ENCODE measurements around the gene TRH.

The TRH gene

DNA sequence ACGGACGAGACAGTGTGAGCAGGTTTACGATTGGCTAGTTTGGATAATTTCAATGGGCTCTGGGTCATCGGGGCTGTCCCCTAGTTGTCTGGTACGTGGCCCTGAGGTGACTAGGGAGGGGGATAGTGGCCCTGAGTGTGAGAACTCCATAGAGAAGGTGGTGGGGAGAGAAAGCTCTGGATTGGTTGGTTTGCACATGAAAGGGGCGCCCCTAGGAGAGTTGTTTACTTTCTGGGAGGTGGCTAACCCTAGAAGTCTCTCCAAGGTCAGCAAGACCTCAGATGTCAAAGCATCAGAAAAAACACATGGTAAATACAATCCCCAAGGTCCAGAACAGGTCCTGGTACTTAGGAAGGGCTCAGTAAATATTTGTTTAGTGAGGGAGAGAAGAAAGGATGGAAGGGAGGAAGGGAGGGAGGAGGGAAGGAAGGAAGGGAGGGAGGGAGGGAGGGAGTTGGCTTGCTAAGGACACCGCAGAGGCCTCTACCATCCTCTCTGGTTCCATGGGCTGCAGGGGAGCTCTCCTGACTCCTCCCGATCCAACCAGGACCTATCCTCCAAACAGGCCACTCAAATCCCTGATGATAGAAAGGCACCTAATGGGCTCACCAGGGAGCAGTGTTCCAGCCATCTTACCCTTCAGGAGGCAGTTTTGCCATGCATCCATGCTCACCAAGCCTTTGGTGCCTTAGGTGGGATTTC lies 3.0 kb upstream of the TRH start:
- TF ChIP-seq, protein P1, sequence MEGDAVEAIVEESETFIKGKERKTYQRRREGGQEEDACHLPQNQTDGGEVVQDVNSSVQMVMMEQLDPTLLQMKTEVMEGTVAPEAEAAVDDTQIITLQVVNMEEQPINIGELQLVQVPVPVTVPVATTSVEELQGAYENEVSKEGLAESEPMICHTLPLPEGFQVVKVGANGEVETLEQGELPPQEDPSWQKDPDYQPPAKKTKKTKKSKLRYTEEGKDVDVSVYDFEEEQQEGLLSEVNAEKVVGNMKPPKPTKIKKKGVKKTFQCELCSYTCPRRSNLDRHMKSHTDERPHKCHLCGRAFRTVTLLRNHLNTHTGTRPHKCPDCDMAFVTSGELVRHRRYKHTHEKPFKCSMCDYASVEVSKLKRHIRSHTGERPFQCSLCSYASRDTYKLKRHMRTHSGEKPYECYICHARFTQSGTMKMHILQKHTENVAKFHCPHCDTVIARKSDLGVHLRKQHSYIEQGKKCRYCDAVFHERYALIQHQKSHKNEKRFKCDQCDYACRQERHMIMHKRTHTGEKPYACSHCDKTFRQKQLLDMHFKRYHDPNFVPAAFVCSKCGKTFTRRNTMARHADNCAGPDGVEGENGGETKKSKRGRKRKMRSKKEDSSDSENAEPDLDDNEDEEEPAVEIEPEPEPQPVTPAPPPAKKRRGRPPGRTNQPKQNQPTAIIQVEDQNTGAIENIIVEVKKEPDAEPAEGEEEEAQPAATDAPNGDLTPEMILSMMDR (IDR thresholded peaks at IDR 0.05; ENCODE audit: low read depth, low read length, missing control alignments), result no peak
- DNase-seq (ENCODE audit: low read depth), result no peak
- in situ Hi-C loops (cut with HindIII; ENCODE audit: low sequenced_read_pairs), result no loop called here
- no peak overlapping the region for H3K4me3 ChIP-seq (ENCODE audit: low read depth, low read length)

GRCh38 chr3:129972301-129972700 lies 2.2 kb upstream of the TRH start:
- in situ Hi-C loops (cut with HindIII; ENCODE audit: low sequenced_read_pairs), result no loop called here
- TF ChIP-seq, protein P1 (IDR thresholded peaks at IDR 0.05; ENCODE audit: low read depth, low read length, missing control alignments), result no peak
- DNase-seq (ENCODE audit: low read depth), result no peak
- no peak overlapping the region for H3K4me3 ChIP-seq (ENCODE audit: low read depth, low read length)

- H3K4me3 ChIP-seq (ENCODE audit: low read depth, low read length), result peak overlapping the region; percentile 2
- TF ChIP-seq, protein P1 (IDR thresholded peaks at IDR 0.05; ENCODE audit: low read depth, low read length, missing control alignments), result no peak
- DNase-seq (ENCODE audit: low read depth), result no peak
- in situ Hi-C loops (cut with HindIII; ENCODE audit: low sequenced_read_pairs), result no loop called here
Observed at GRCh38 chr3:129973853-129974563, 512 bp upstream of the TRH start.

- DNase-seq (ENCODE audit: low read depth), result no peak
- in situ Hi-C loops (cut with HindIII; ENCODE audit: low sequenced_read_pairs), result no loop called here
- peak overlapping the region; percentile 2 for H3K4me3 ChIP-seq (ENCODE audit: low read depth, low read length)
- TF ChIP-seq, protein P1 (IDR thresholded peaks at IDR 0.05; ENCODE audit: low read depth, low read length, missing control alignments), result no peak
Observed at GRCh38 chr3:129974833-129975704, 549 bp downstream of the TRH start.

DNA sequence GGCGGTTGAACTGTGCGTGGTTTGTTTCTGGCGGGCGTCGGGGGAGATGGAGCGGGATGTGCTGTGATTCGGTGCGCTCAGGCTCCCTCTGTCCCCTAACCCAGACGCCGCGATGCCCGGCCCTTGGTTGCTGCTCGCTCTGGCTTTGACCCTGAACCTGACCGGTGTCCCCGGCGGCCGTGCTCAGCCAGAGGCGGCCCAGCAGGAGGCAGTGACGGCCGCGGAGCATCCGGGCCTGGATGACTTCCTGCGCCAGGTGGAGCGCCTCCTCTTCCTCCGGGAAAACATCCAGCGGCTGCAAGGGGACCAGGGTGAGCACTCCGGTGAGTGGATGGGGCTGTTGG lies 1.2 kb downstream of the TRH start:
- in situ Hi-C loops (cut with HindIII; ENCODE audit: low sequenced_read_pairs), result no loop called here
- TF ChIP-seq, protein P1 (IDR thresholded peaks at IDR 0.05; ENCODE audit: low read depth, low read length, missing control alignments), result no peak
- H3K4me3 ChIP-seq (ENCODE audit: low read depth, low read length), result no peak overlapping the region
- no peak for DNase-seq (ENCODE audit: low read depth)

DNA sequence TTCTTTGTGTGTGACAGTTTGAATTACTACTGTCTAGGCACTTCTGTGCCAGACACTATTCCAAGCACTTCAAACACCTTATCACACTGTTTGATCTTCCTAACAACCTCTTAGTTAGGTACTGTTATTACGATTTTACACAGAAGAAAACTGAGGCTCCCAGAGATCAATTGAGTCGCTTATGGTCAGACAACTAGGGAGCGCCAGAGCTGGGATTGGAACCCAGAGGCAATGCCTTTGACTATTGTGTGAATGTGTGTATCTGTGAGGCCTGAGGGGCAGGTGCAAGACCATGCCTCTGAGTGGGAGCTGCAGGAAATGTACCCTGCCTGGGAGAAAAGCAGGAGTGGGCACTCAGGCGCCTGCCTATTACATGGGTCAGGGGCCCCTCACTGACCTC lies 1.8 kb downstream of the TRH start:
- H3K4me3 ChIP-seq (ENCODE audit: low read depth, low read length), result no peak overlapping the region
- in situ Hi-C loops (cut with HindIII; ENCODE audit: low sequenced_read_pairs), result no loop called here
- TF ChIP-seq, protein P1 (IDR thresholded peaks at IDR 0.05; ENCODE audit: low read depth, low read length, missing control alignments), result no peak
- DNase-seq (ENCODE audit: low read depth), result no peak
